Smooth muscle cell (in vitro differentiated cells): ENCODE data around the gene SPRR2B. TPM values are rescaled to one million over a fixed set of nuclear protein-coding genes. Genes with fewer than 3 reads are reported as not detected.

ENCODE experiments used
- DNase-seq: peaks from one replicate; lab custom pipeline; 2025; ENCODE audit not compliant: unreplicated experiment; lab: John Stamatoyannopoulos, UW
- H2AFZ ChIP-seq: fragments of 200-600 bp; sonication (generic); 2 replicates; pipeline ENCODE4 v1.6.0; 2016; ENCODE audit warnings: antibody characterized with exemption, low read depth, mild to moderate bottlenecking
- H3F3A ChIP-seq: fragments of 200-600 bp; sonication (generic); 2 replicates; pipeline ENCODE4 v1.6.0; 2017; ENCODE audit warnings: antibody characterized with exemption, low read depth
- H3K27ac ChIP-seq: fragments of 200-600 bp; sonication (generic); 2 replicates; pipeline ENCODE4 v1.5.1; 2016; ENCODE audit warnings: low read depth, mild to moderate bottlenecking
- H3K27me3 ChIP-seq: fragments of 200-600 bp; sonication (generic); 2 replicates; pipeline ENCODE4 v1.6.1; 2016; ENCODE audit warnings: low read depth, mild to moderate bottlenecking
- H3K36me3 ChIP-seq: fragments of 200-600 bp; sonication (generic); 2 replicates; pipeline ENCODE4 v1.5.1; 2016; ENCODE audit warnings: low read depth
- H3K4me1 ChIP-seq: fragments of 200-600 bp; sonication (generic); 2 replicates; pipeline ENCODE4 v1.5.1; 2016; ENCODE audit warnings: low read depth
- H3K4me2 ChIP-seq: fragments of 200-600 bp; sonication (generic); 2 replicates; pipeline ENCODE4 v1.6.0; 2016; ENCODE audit warnings: mild to moderate bottlenecking
- H3K4me3 ChIP-seq: fragments of 200-600 bp; sonication (generic); 2 replicates; pipeline ENCODE4 v1.5.1; 2016; ENCODE audit warnings: mild to moderate bottlenecking
- H3K79me2 ChIP-seq: fragments of 200-600 bp; sonication (generic); 2 replicates; pipeline ENCODE4 v1.6.0; 2016; ENCODE audit warnings: low read depth, mild to moderate bottlenecking
- H3K9ac ChIP-seq: fragments of 200-600 bp; sonication (generic); 2 replicates; pipeline ENCODE4 v1.6.0; 2016; ENCODE audit warnings: low read depth
- H3K9me3 ChIP-seq: fragments of 200-600 bp; sonication (generic); replicated peaks from 2 replicates; pipeline ENCODE4 v1.5.1; 2016; ENCODE audit warnings: low read depth
- H4K20me1 ChIP-seq: fragments of 200-600 bp; sonication (generic); 2 replicates; pipeline ENCODE4 v1.6.0; 2016; ENCODE audit warnings: low read depth
- WGBS: methylation state at CpG from one replicate; pipeline ENCODE4 v1.1.7; 2016; ENCODE audit warnings: low lambda C conversion rate; 5-methylcytosine and 5-hydroxymethylcytosine counted together
- polyA plus RNA-seq: library from polyadenylated mRNA; unstranded; fragments of >200 nt; fragmentation: Nextera tagmentation; extraction: Ambion mirVana; gene quantifications from 2 replicates; pipeline ENCODE4 v1.2.1, GENCODE V29; 2016
- total RNA-seq: library from RNA; depleted of rRNA; stranded (reverse); fragments of >200 nt; gene quantifications from 2 replicates; pipeline ENCODE4 v1.2.3, GENCODE V29; 2014
- TF ChIP-seq, protein P1 (sequence below): fragments of 200-600 bp; sonication (generic); IDR thresholded peaks from 2 replicates; pipeline ENCODE4 v1.5.1; 2017; ENCODE audit warnings: borderline replicate concordance, mild to moderate bottlenecking, antibody characterized with exemption; ENCODE audit not compliant: insufficient read depth, poor library complexity, severe bottlenecking

The SPRR2B gene
- total and polyA plus RNA-seq, 2 experiments from 2014 or later = 2.8 TPM; not detected in 1

DNA sequence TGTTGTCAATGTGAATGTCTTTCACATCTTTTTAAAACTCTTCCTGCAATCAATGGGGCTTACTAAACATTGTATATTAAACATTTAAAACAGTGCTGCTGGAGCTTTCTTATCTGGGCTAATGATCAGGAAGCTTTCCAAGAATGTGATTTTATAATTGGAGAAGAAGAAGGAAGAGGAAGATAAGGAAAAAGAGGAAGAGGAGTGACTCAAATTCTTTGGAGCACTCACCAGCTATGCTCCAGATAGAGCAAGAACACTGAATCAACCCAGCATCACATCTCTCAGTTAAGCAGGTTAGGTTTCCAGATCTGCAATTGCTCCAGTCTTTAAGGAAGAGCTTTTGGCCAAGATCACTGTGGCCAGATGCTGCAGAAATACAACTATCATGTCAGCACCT, 24.4 kb upstream of the SPRR2B start:
- Histone ChIP-seq H3K27me3 (no peaks in the 10 kb centered on the region), H3K4me1 (no peaks in the 10 kb centered on the region), H3K27ac (no peak overlapping the region), H3F3A (no peaks in the 10 kb centered on the region), H3K4me2 (no peak overlapping the region), H3K36me3 (no peaks in the 10 kb centered on the region), H3K79me2 (no peaks in the 10 kb centered on the region), H3K9ac (no peak overlapping the region), H3K9me3 (no peaks in the 10 kb centered on the region), H4K20me1 (no peaks in the 10 kb centered on the region), H3K4me3 (no peak overlapping the region), H2AFZ (no peak overlapping the region)
- no peak for DNase-seq
- TF ChIP-seq, protein P1, sequence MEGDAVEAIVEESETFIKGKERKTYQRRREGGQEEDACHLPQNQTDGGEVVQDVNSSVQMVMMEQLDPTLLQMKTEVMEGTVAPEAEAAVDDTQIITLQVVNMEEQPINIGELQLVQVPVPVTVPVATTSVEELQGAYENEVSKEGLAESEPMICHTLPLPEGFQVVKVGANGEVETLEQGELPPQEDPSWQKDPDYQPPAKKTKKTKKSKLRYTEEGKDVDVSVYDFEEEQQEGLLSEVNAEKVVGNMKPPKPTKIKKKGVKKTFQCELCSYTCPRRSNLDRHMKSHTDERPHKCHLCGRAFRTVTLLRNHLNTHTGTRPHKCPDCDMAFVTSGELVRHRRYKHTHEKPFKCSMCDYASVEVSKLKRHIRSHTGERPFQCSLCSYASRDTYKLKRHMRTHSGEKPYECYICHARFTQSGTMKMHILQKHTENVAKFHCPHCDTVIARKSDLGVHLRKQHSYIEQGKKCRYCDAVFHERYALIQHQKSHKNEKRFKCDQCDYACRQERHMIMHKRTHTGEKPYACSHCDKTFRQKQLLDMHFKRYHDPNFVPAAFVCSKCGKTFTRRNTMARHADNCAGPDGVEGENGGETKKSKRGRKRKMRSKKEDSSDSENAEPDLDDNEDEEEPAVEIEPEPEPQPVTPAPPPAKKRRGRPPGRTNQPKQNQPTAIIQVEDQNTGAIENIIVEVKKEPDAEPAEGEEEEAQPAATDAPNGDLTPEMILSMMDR = no peak

DNA sequence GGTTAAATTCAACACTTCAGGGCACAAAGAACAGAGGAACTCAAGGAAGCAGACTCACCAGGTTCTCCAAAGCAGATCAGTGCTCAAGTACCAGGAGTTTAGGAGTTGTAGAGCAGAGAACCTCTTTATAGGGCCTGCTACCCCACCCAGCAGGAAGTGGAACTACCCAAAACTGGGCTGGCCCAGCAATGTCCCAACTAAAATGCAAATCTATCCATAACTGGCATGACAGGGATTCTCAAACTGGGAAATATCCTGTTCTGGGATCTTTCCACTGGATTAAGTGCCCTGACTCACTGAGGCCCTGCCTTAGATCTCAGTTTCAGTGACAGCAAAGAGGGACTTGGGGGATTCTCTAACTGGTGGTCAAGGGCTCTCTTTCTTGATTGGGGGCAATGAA, 23.0 kb upstream of the SPRR2B start, which contains the start of gene SPRR2E:
Gene SPRR2E (minus strand): TSS at position 101 of the 400 bp plus-strand sequence. CDS start 775 bp downstream, outside the sequence.
- H3K4me3 ChIP-seq = no peak within 1 kb of the TSS
- DNase-seq = no peak
- no peak within 1 kb of the TSS for H2AFZ ChIP-seq
- no peaks in the 10 kb centered on the region for H3K4me1 ChIP-seq
- H3K27me3 ChIP-seq = no peaks in the 10 kb centered on the region
- H3K36me3 ChIP-seq = no peaks in the 10 kb centered on the region
- no peaks in the 10 kb centered on the region for H3K9me3 ChIP-seq
- H3K9ac ChIP-seq = no peak within 1 kb of the TSS
- H3K79me2 ChIP-seq = no peaks in the 10 kb centered on the region
- no peak within 1 kb of the TSS for H3K27ac ChIP-seq
- no peaks in the 10 kb centered on the region for H3F3A ChIP-seq
- H3K4me2 ChIP-seq = no peak within 1 kb of the TSS
- TF ChIP-seq, protein P1 = no peak
- H4K20me1 ChIP-seq = no peaks in the 10 kb centered on the region

DNA sequence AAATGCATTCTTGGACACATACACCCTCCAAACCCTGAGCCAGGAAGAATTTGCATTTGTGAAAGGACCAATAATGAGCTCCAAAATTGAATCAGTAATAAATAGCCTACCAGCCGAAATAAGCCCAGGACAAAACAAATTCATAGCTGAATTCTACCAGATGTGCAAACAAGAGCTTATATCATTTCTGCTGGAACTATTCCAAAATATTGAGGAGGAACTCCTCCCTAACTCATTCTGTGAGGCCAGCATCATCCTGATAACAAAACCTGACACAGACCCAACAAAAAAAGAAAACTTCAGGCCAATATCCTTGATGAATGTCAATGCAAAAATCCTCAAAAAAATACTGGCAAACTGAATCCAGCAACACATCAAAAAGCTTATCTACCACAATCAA, 16.2 kb upstream of the SPRR2B start:
- no peak overlapping the region for H2AFZ ChIP-seq
- H3K4me2 ChIP-seq = no peak overlapping the region
- no peak for DNase-seq
- no peaks in the 10 kb centered on the region for H3K36me3 ChIP-seq
- H3K9ac ChIP-seq = no peak overlapping the region
- no peaks in the 10 kb centered on the region for H3K9me3 ChIP-seq
- H3K79me2 ChIP-seq = no peaks in the 10 kb centered on the region
- WGBS = 87% methylated on average over 1 of the region's 1 CpG
- TF ChIP-seq, protein P1 = no peak
- H4K20me1 ChIP-seq = no peaks in the 10 kb centered on the region
- H3K4me3 ChIP-seq = no peak overlapping the region
- no peaks in the 10 kb centered on the region for H3K4me1 ChIP-seq
- no peak overlapping the region for H3K27ac ChIP-seq
- no peaks in the 10 kb centered on the region for H3K27me3 ChIP-seq
- H3F3A ChIP-seq = no peaks in the 10 kb centered on the region

DNA sequence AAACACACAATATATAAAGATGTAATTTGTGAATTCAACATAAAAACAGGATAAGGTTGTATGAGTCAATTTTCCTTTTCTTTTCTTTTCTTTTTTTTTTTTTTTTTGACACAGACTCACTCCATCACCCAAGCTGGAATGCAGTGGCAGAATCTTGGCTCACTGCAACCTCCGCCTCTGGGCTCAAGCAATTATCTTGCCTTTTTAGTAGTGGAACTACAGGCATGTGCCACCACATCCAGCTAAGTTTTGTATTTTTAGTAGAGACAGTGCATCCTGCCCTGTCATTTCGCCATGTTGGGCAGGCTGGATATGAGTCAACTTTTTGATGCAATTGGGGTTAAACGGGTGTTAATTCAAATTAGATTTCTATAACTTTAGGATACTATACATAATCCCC, 10.3 kb upstream of the SPRR2B start:
- H3K27me3 ChIP-seq = no peaks in the 10 kb centered on the region
- WGBS = 70% methylated on average over 3 of the region's 3 CpGs
- H3K4me2 ChIP-seq = no peak overlapping the region
- H3K4me3 ChIP-seq = no peak overlapping the region
- H4K20me1 ChIP-seq = no peaks in the 10 kb centered on the region
- no peaks in the 10 kb centered on the region for H3K4me1 ChIP-seq
- DNase-seq = no peak
- H3K9me3 ChIP-seq = no peaks in the 10 kb centered on the region
- H2AFZ ChIP-seq = no peak overlapping the region
- TF ChIP-seq, protein P1 = no peak
- no peak overlapping the region for H3K9ac ChIP-seq
- no peaks in the 10 kb centered on the region for H3K79me2 ChIP-seq
- no peaks in the 10 kb centered on the region for H3K36me3 ChIP-seq
- no peaks in the 10 kb centered on the region for H3F3A ChIP-seq
- H3K27ac ChIP-seq = no peak overlapping the region
